Endothelial cell of umbilical vein (primary cell): ENCODE results near the gene ALK. TPM values are rescaled to one million over a fixed set of nuclear protein-coding genes. Genes with fewer than 3 reads are reported as not detected.

Experiments used
- BruUV-seq: library from RNA; stranded (reverse); fragments of 400-500 nt; replicated peaks from 2 replicates; lab custom pipeline; 2021; lab: Mats Ljungman, UMichigan
- CTCF ChIA-PET: fragments of 300-600, 350-600 bp; sonication (Branson Sonifier 250); formaldehyde crosslinking; loops from one replicate; lab custom pipeline; 2021; ENCODE audit warnings: antibody characterized with exemption, inconsistent platforms; lab: Charles Lee
- POLR2A ChIA-PET: fragments of 300-600, 350-600 bp; sonication (Branson Sonifier 250); formaldehyde crosslinking; loops from one replicate; lab custom pipeline; 2021; ENCODE audit warnings: antibody characterized with exemption, inconsistent platforms; lab: Charles Lee
- DNase-seq: peaks from one replicate; pipeline ENCODE4 v3.0.0-alpha.2; 2011; ENCODE audit warnings: low read depth, low spot score
- FAIRE-seq: peaks from 2 replicates; lab custom pipeline; 2011; peaks lifted over from hg19 to GRCh38; lab: Jason Lieb, UNC
- H2AFZ ChIP-seq: 2 replicates; pipeline ENCODE4 v1.6.0; 2012; ENCODE audit warnings: low read depth, low read length, control low read depth, inconsistent platforms
- H3K27ac ChIP-seq: 2 replicates; pipeline ENCODE4 v1.5.1; 2011; ENCODE audit warnings: low read depth, mild to moderate bottlenecking, control low read depth, low read length, moderate library complexity; ENCODE audit not compliant: insufficient read depth
- H3K27me3 ChIP-seq, 2 experiments: 2 replicates each; pipeline versions ENCODE4 v1.6.0 to v1.6.1; 2011; ENCODE audit warnings: low read length in 2 of 2, mixed read lengths in 1 of 2; ENCODE audit not compliant: control insufficient read depth in 2 of 2, insufficient read depth in 2 of 2
- H3K36me3 ChIP-seq, 2 experiments: 2 replicates in 1 of 2; 3 replicates in 1 of 2; pipeline ENCODE4 v1.5.1; 2011; ENCODE audit warnings: low read length in 2 of 2, mild to moderate bottlenecking in 1 of 2, moderate library complexity in 1 of 2; ENCODE audit not compliant: control insufficient read depth in 2 of 2, insufficient read depth in 2 of 2; ENCODE audit errors: extremely low read depth in 1 of 2
- H3K4me1 ChIP-seq: 3 replicates; pipeline ENCODE4 v1.5.1; 2011; ENCODE audit warnings: mild to moderate bottlenecking, low read length; ENCODE audit not compliant: control insufficient read depth, insufficient read depth; ENCODE audit errors: extremely low read depth
- H3K4me2 ChIP-seq: 2 replicates; pipeline ENCODE4 v1.6.1; 2011; ENCODE audit warnings: low read length, control low read depth, mixed read lengths; ENCODE audit not compliant: insufficient read depth
- H3K4me3 ChIP-seq, 3 experiments: fragments of 200-600 bp in 1 of 3; sonication (generic), shearing (Covaris generic) in 1 of 3; replicated peaks in 1 of 3; 2 replicates each; pipeline ENCODE4 v1.5.1; 2011 to 2016; ENCODE audit warnings: control low read depth in 3 of 3, low read length in 3 of 3, mild to moderate bottlenecking in 2 of 3, inconsistent platforms in 1 of 3, low read depth in 1 of 3, moderate library complexity in 1 of 3; ENCODE audit not compliant: insufficient read depth in 1 of 3
- H3K79me2 ChIP-seq: 2 replicates; pipeline ENCODE4 v1.6.0; 2012; ENCODE audit warnings: low read length, inconsistent platforms; ENCODE audit not compliant: control insufficient read depth, insufficient read depth
- H3K9ac ChIP-seq: replicated peaks from 2 replicates; pipeline ENCODE3; 2011; ENCODE audit warnings: low read length, control low read depth; ENCODE audit not compliant: insufficient read depth; ENCODE audit errors: extremely low read depth
- H3K9me1 ChIP-seq: replicated peaks from 3 replicates; pipeline ENCODE4 v1.6.0; 2011; ENCODE audit warnings: mild to moderate bottlenecking, low read length; ENCODE audit not compliant: control insufficient read depth, insufficient read depth; ENCODE audit errors: extremely low read depth
- H3K9me3 ChIP-seq: replicated peaks from 2 replicates; pipeline ENCODE4 v1.5.1; 2012; ENCODE audit warnings: low read length, inconsistent platforms; ENCODE audit not compliant: control insufficient read depth, insufficient read depth
- H4K20me1 ChIP-seq: replicated peaks from 2 replicates; pipeline ENCODE3; 2011; ENCODE audit warnings: mild to moderate bottlenecking, low read length; ENCODE audit not compliant: control insufficient read depth, insufficient read depth; ENCODE audit errors: extremely low read depth
- CTCF ChIP-seq, 2 donors: IDR thresholded peaks; 1 replicate in 1 of 2; 2 replicates in 1 of 2; pipeline ENCODE4 v1.5.1; 2011; ENCODE audit warnings: low read length in 2 of 2, mild to moderate bottlenecking in 2 of 2, moderate library complexity in 2 of 2, control low read depth in 1 of 2, inconsistent platforms in 1 of 2, low read depth in 1 of 2; ENCODE audit not compliant: insufficient read depth in 1 of 2; ENCODE audit errors: extremely low read depth in 1 of 2
- EZH2 ChIP-seq: IDR thresholded peaks from 2 replicates; pipeline ENCODE4 v1.6.1; 2012; ENCODE audit warnings: borderline replicate concordance, low read depth, mild to moderate bottlenecking, moderate library complexity, low read length, inconsistent platforms; ENCODE audit not compliant: severe bottlenecking
- FOS ChIP-seq: IDR thresholded peaks from 2 replicates; pipeline ENCODE4 v1.6.1; 2011; ENCODE audit warnings: mild to moderate bottlenecking, low read length, moderate library complexity, borderline replicate concordance; ENCODE audit not compliant: insufficient read depth
- GATA2 ChIP-seq: IDR thresholded peaks from 2 replicates; pipeline ENCODE4 v1.7.0; 2011; ENCODE audit warnings: low read depth, mild to moderate bottlenecking, moderate library complexity, mixed read lengths, low read length; ENCODE audit not compliant: insufficient read length, insufficient read depth
- POLR2A ChIP-seq: IDR thresholded peaks from 2 replicates; pipeline ENCODE4 v1.6.1; 2012; ENCODE audit warnings: low read depth, mild to moderate bottlenecking, control low read depth, low read length
- dilution Hi-C: fragments of 300-500 bp; cut with MboI; formaldehyde crosslinking; loops from one replicate; pipeline ENCODE4 v1.15.0; 2019; ENCODE audit warnings: low sequenced_read_pairs; ENCODE audit not compliant: extremely low pct_ligation_motif_present
- intact Hi-C: fragments of 100-400 bp; cut with micrococcal nuclease; formaldehyde crosslinking; loops from one replicate; pipeline ENCODE4 v1.10.0; 2022
- polyA plus RNA-seq, 4 experiments: library from polyadenylated mRNA; depleted of rRNA in 3 of 4; stranded (reverse) in 3 of 4; unstranded in 1 of 4; fragments of >200 nt; gene quantifications; 2 replicates each; pipeline versions ENCODE4 v1.2.1 to v1.2.3, GENCODE V29; 2011 to 2012; ENCODE audit warnings: missing spikeins in 1 of 4
- total RNA-seq: library from RNA; stranded (reverse); gene quantifications from 2 replicates; pipeline ENCODE4 v1.2.3, GENCODE V29; 2021

ALK gene
- total and polyA plus RNA-seq, 2 donors (not counting 3 experiments of a cell fraction or from before 2014, with no cell fraction given), result not detected

GRCh38 chr2:29528371-29528770 is 393.0 kb downstream of the ALK start:
- H3K9me1 ChIP-seq, result no peaks in the 10 kb centered on the region
- no peaks in the 10 kb centered on the region for H3K4me1 ChIP-seq
- FAIRE-seq, result no peak
- no peak for DNase-seq
- no peak overlapping the region for H3K27ac ChIP-seq
- no peaks in the 10 kb centered on the region for H3K79me2 ChIP-seq
- intact Hi-C loops, result no loop called here
- H3K36me3 ChIP-seq, result no peaks in the 10 kb centered on the region
- dilution Hi-C loops, result no loop called here
- H3K4me3 ChIP-seq, result no peak overlapping the region
- no peaks in the 10 kb centered on the region for H3K27me3 ChIP-seq
- TF ChIP-seq FOS (no peak), CTCF (IDR thresholded peaks at IDR 0.05; ENCODE audit: extremely low read depth in 1 of 2, insufficient read depth in 1 of 2, low read depth in 1 of 2, low read length in 2 of 2) (no peak)
- no peak overlapping the region for H3K9ac ChIP-seq
- ChIA-PET POLR2A (no interaction called here), CTCF (no interaction called here)
- peaks cover 3% of the 10 kb centered on the region for H3K9me3 ChIP-seq
- H2AFZ ChIP-seq, result no peak overlapping the region
- no TSS peak for BruUV-seq
- no peaks in the 10 kb centered on the region for H4K20me1 ChIP-seq
- no peak overlapping the region for H3K4me2 ChIP-seq

- Histone ChIP-seq H3K4me2 (no peak overlapping the region), H3K4me1 (no peaks in the 10 kb centered on the region), H3K36me3 (no peaks in the 10 kb centered on the region), H3K9me3 (peaks cover 3% of the 10 kb centered on the region), H3K4me3 (no peak overlapping the region), H4K20me1 (no peaks in the 10 kb centered on the region), H3K27me3 (no peaks in the 10 kb centered on the region), H2AFZ (no peak overlapping the region), H3K27ac (no peak overlapping the region), H3K9me1 (no peaks in the 10 kb centered on the region), H3K79me2 (no peaks in the 10 kb centered on the region), H3K9ac (no peak overlapping the region)
- CTCF ChIA-PET, result no interaction called here
- DNase-seq (no peak), FAIRE-seq (no peak)
- no peak for TF ChIP-seq GATA2
- TF ChIP-seq EZH2, result no peak
- no peak for TF ChIP-seq POLR2A
- no TSS peak for BruUV-seq
- POLR2A ChIA-PET, result no interaction called here
- intact Hi-C loops, result no loop called here
- dilution Hi-C loops, result no loop called here
These were observed 393.4 kb downstream of the ALK start for GRCh38 chr2:29527947-29528346.
